GM21526 (cell line): ENCODE measurements around the gene AFF3.

Experiments used
- ATAC-seq: cut with Tn5 transposase; IDR thresholded peaks from one replicate; pipeline ENCODE4 v1.9.1; 2021; ENCODE audit warnings: moderate library complexity; ENCODE audit not compliant: unreplicated experiment, low FRiP score

AFF3 gene

GRCh38 chr2:99729104-99730025, 413.0 kb downstream of the AFF3 start:
- no peak for ATAC-seq

- no peak for ATAC-seq
Observed at GRCh38 chr2:99728166-99728565, 414.2 kb downstream of the AFF3 start.

DNA sequence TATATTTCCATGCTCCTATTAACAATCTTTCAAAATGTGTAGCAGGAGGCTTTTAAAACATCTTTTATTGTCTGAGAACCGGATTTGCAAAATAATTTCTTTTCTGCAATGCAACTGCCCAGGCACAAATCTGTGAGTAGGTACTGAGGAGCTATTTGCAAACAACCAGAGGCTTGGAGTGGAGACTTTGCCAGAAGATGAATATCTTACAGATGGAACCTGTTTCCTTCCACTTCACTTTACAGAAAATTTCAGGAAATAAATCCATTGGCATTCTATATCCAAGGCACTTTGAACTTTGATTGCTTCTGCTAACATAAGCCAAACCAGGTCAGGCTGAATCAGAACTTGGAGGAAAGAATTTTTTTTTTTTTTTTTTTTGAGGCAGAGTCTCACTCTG, 415.2 kb downstream of the AFF3 start:
- ATAC-seq = no peak

DNA sequence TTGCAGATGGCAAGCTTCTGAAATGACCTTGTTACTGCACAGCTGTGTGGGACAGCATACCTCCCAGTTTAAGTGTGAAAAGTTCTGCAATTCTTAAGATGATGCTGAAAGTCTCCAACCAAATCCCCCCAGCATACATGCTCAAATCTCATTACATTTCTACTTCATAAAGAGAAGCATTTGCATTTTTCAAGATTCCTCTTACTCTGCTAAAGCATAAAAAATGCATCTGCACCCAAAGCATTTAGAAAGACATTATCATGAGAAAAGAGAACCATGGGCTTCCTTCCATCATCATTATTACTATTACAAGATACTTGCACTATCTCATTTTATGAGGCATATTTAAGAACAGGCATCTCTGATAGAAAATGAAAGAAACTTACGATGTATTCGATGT, 415.7 kb downstream of the AFF3 start:
- no peak for ATAC-seq

DNA sequence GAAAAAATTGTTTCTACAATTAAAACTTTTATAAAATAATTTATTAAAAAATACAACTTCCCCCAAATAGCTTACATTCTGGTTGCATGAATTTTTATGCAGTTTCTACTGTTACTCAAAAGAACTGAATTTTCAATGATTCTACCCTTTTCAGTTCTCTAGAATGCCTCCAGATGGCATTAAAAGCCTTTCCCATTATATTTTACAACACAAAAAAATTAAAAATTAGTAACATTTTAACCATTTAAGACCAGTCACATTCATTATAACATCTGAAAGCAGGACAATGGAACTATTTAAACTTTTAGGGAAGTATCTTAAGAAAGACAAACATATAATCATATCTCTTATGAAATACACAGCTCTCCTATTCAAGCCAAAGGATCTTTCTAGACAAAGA, 416.6 kb downstream of the AFF3 start:
- ATAC-seq = no peak

DNA sequence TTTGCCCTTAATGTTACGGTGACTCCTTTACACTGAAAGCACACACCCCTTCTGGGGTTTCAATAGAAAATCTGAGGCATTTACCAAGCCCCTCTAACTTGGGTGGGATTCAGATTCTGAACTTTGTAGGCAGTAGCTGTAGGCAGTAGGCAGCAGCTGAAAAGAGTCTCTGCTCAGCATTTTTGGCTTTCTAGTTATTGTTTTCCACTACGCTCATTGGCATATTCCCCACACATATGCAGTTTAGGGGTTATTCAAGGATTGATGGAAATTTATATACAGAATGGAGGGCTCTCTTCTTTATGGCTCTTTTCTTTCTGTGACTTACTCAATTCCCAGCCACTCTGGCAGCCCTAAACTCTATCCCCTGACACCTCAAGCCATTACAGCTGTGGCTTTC, 419.9 kb downstream of the AFF3 start:
- ATAC-seq = no peak

DNA sequence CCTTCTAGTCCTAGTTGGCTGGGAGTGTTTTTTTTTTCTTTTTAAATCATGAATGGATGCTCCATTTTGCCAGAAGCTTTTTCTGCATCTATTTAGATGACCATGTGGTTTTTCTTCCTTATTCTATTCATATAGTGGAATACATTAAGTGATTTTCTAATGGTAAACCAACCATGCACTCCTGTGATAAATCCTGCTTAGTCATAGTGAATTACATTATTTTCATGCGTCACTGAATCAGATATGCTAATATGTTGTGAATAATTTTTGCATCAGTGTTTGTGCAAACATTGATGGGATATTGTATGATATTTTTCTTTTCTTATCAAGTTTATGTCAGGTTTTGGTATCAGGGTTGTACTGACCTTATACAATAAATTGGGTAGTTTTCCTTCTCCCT, 423.3 kb downstream of the AFF3 start:
- no peak for ATAC-seq

DNA sequence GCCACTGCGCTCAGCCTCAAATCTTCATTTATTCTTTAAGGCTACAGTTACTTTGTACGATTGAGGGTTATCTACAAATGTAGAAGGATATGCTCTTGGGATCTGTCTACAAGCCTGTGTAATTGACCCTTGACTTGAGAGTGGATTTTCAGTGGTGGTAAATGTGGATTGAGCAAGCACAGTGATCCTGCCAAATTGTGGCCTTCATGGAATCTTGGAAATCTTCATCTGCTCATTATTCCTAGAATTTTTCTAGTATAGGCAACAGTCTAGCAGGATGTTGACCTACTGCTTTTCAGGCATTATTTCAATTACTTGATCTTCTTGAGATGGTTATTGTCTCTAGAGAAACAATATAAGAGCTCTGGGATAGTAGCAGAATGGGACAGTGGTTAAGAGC, 426.4 kb downstream of the AFF3 start:
- ATAC-seq = no peak

GRCh38 chr2:99714349-99714748, 428.0 kb downstream of the AFF3 start:
- no peak for ATAC-seq

DNA sequence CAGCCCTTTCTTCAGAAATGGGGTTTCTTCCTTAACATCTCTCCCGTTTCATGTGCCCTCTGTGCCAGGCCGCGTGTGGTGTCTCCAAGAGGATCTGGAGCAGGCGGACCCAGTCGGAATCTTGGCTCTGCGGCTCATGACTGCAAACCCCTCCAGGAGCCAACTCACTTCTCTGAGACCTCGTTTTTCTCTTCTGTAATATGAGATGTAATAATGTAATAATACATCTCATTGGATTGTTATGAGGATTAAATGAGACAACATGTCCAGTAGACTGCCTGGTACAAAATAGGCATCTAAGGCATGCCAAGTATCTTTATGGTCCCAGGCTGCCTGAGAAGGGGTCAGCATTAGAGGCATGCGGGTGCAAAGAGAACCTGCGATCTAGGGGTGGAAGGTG, 431.2 kb downstream of the AFF3 start:
- no peak for ATAC-seq

GRCh38 chr2:99710721-99711120, 431.7 kb downstream of the AFF3 start:
- no peak for ATAC-seq

GRCh38 chr2:99709229-99709628, 433.2 kb downstream of the AFF3 start:
- ATAC-seq = no peak

- no peak for ATAC-seq
Observed at GRCh38 chr2:99708231-99708630, 434.2 kb downstream of the AFF3 start.

GRCh38 chr2:99707592-99707991, 434.8 kb downstream of the AFF3 start:
- no peak for ATAC-seq

DNA sequence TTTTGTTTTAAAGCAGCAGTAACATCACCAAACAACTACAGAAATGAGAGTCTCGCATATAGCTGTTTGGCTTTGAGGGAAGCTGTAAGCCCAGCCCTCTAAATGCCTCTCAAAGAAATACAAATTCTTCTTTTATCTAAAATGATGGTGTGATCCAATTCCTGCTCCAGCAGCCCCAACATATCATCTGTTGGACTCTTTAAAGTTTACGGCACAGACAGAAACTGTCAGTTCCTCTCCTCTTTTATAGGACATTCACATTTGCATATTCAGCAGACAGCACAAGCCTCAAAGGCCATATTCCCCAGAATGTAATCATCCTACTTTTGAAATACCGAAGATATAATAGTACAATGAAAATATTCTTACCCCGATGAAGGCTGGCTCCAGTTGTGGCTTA, 435.7 kb downstream of the AFF3 start:
- no peak for ATAC-seq

DNA sequence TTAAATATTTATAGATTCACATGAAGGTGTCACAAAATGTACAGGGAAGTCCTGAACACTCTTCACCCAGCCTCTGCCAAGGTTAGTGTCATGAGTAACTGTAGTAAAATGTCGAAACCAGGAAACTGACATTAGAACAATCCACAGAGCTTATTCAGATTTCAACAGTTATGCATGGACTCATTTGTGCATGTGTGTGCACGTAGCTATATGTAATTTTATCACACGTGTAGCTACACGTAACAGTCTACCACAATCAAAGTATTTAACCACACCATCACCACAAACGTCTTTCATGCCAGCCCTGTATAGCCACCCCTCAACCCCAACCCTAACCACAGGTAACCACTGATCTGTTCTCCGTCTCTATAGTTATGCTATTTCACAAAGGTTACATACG, 440.9 kb downstream of the AFF3 start:
- ATAC-seq = no peak

DNA sequence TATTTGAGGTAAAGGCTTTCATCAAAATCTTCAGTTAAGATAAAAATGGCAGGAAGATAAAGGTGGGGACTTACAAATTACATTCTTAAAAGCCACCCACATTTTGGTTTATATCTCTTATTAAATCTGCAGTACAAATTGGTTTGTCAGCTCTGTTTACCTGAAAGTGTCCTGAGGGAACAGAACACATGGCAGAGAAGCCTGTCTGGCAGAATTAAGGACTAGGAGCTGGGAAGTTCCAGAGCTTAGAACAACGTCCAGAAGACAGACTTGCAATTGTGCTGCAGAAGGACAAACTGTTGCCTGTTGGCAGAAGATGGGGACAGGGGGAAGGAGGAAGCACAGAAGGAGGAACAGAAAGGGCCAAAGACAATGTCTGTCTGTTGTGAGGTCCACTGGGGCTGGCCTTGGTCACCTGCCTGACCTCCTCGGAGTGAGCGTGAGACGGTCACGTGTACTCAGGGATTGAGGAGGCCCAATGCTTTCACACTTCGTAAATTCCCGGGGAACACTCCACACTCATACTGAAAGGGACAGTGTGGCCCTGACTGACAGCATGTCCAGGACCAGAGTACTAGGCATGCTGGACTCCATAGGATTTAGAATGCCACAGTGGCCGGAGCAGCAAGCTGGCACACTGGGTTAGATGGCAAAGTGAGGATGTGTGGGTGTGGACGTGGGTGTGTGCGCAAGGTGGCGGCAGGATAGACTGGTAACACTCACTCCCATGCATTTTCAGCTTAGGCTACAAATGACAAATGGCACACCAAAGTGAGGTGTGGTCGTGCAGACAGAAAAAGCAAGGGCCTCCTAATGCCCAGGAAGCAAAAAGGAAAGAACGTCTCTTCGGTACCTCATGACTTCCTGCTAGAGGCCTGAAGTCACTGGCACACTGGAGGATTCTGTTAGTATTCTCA, 441.6 kb downstream of the AFF3 start:
- ATAC-seq = no peak

DNA sequence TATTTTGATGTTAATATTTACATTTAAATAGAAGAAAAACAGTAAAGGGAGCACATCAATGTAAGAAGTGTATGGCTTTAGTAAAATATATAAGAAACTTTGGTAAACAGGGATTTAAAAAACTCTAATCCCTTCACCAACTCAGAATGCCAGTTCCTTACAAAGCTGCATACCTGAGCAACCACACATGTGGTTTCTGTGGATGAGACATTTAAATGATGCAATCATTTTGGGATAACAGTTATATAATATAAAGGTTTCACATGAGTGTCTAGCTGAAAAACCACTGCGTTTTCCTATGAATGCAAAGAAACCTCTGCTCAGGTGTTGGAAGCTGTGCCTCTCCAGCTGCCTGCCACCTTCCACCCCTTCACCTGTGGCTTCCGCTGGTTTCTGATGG, 443.5 kb downstream of the AFF3 start:
- ATAC-seq = no peak

DNA sequence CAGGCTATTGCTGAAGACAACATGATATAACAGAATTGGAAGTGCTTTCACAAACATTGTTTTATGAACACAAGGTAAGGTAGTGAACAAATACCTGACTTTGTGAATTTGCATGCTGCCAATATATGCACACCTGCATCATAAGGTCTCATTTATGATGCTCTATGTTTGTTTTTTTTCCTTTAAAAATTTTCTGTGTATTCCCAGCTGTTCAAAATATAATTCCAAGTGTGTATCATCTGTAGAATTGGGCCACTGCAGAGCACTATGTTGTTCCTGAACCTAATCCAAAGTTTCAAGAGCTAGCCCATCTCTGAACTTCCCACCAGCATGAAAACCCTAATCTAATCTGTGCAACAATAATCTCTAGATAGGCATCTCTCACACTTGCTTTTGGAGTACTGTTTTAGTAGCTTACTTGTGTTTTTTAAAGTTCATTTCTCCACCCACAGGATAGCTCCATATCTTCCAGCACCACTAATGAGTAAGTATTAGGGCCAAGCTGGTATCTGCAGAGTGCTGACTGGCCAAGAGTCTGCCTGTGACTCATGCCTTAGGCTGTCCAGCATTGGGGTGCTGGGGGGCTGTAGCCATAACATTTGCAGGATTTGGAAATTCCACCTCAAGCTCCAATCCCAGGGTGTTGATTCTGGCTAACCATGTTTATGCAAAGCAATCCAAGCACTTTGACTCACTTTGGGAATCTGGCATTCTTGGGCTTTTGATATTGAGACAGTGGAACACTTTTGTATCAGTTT, 444.4 kb downstream of the AFF3 start:
- no peak for ATAC-seq

GRCh38 chr2:99695944-99696253, 446.5 kb downstream of the AFF3 start:
- ATAC-seq = no peak
